ENCODE results near the gene HBEGF. TPM values are rescaled to one million over a fixed set of nuclear protein-coding genes. Genes with fewer than 3 reads are reported as not detected.

HBEGF gene, protein sequence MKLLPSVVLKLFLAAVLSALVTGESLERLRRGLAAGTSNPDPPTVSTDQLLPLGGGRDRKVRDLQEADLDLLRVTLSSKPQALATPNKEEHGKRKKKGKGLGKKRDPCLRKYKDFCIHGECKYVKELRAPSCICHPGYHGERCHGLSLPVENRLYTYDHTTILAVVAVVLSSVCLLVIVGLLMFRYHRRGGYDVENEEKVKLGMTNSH
- polyA plus RNA-seq (2012; ENCODE audit: insufficient read length, low read depth) = 17.2 TPM

DNA sequence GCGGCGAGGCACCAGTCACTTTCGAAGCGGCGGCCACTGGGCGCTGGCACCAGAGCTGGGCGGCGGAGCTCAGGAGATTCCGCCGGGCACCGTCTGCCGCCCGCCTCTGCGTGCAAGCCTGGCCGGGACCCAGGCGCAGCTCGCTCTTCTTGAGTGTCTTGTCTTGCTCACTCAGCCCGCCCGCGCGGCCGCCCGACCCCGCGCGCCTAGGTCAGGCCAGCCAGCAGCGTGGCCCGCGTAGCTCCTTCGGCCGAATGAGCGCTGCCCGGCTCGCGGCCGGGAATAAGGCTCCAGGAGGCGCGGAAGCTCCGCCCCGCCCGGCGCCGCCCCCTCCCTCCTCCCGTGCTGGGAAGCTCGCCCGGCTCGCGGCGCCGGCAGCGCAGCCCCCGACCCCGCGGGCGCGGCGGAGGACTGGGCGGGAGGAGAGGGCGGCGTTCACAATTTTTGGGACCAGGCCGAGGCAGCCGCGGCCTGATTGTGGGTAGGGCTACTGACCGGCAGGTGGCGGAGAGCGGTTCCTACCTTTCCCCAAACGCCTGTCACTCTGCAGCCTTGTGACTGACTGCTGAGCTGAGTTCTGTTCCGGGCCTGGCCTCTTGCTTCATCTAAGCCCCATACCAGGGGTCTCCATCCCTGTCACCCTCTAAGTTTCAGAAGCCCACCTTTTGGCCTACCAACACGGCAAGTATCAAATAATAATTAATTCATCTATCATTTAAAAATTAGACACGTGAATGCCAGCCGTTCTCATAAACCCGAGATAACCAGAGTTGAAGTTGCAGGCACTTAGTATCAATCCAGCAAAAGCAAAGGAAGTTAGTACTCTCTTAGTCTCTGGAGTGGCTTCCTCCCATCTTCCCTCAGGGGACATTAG lies at the start of gene HBEGF:
Gene HBEGF (minus strand): TSS at position 256 of the 874 bp plus-strand sequence. CDS start 275 bp downstream, outside the sequence.
- TF ChIP-seq TAF1 (IDR thresholded peaks at IDR 0.05; ENCODE audit: borderline replicate concordance, insufficient read depth, low read length) (peak; percentile 64; the same call in 1 of the 2 replicates), FOXP2 (optimal IDR thresholded peaks at IDR 0.05; ENCODE audit: borderline replicate concordance, extremely low read depth, extremely low read length, insufficient read depth) (peak; percentile 77), REST (IDR thresholded peaks at IDR 0.05; ENCODE audit: insufficient read depth in 1 of 2, low read depth in 2 of 2, low read length in 2 of 2) (no peak; a peak in 1 of 4 replicates), POLR2AphosphoS5 (IDR thresholded peaks at IDR 0.05; ENCODE audit: low read depth, low read length) (peak; percentile 95), SIN3A (IDR thresholded peaks at IDR 0.05; ENCODE audit: borderline replicate concordance, insufficient read depth, low read length) (peak; percentile 40; the same call in 1 of the 2 replicates)

GRCh38 chr5:140393738-140394137 lies 47.3 kb upstream of the HBEGF start:
- TF ChIP-seq POLR2AphosphoS5 (IDR thresholded peaks at IDR 0.05; ENCODE audit: low read depth, low read length) (no peak), REST (IDR thresholded peaks at IDR 0.05; ENCODE audit: insufficient read depth in 1 of 2, low read depth in 2 of 2, low read length in 2 of 2) (no peak), FOXP2 (optimal IDR thresholded peaks at IDR 0.05; ENCODE audit: borderline replicate concordance, extremely low read depth, extremely low read length, insufficient read depth) (no peak)

DNA sequence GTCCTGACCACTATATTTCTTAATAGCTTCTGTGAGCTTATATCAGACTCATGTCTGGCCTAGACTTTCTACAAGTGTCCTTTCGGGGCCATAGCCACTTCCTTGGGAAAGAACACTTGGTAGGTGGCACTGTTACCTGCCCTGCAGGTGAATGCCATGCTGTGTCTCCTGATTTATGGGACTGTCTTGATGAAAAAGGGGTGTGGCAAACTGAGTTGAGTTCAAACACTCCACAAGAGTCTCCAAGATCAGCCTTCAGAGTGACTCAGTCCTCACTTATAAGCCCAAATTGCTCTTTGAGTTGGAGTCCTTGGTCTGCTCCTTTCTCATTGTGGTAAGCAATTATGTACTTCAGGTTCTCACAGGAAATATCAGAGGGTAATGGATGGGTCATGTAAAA lies 45.3 kb upstream of the HBEGF start:
- TF ChIP-seq POLR2AphosphoS5 (IDR thresholded peaks at IDR 0.05; ENCODE audit: low read depth, low read length) = no peak
- TF ChIP-seq SIN3A (IDR thresholded peaks at IDR 0.05; ENCODE audit: borderline replicate concordance, insufficient read depth, low read length) = no peak
- TF ChIP-seq FOXP2 (optimal IDR thresholded peaks at IDR 0.05; ENCODE audit: borderline replicate concordance, extremely low read depth, extremely low read length, insufficient read depth) = no peak
- TF ChIP-seq TAF1 (IDR thresholded peaks at IDR 0.05; ENCODE audit: borderline replicate concordance, insufficient read depth, low read length) = no peak
- TF ChIP-seq REST (IDR thresholded peaks at IDR 0.05; ENCODE audit: insufficient read depth in 1 of 2, low read depth in 2 of 2, low read length in 2 of 2) = no peak

- TF ChIP-seq SIN3A (IDR thresholded peaks at IDR 0.05; ENCODE audit: borderline replicate concordance, insufficient read depth, low read length) (no peak), REST (IDR thresholded peaks at IDR 0.05; ENCODE audit: insufficient read depth in 1 of 2, low read depth in 2 of 2, low read length in 2 of 2) (no peak), TAF1 (IDR thresholded peaks at IDR 0.05; ENCODE audit: borderline replicate concordance, insufficient read depth, low read length) (no peak), POLR2AphosphoS5 (IDR thresholded peaks at IDR 0.05; ENCODE audit: low read depth, low read length) (no peak)
Measured at GRCh38 chr5:140391312-140391711, 44.9 kb upstream of the HBEGF start.

Data from PFSK-1 (cell line).